Osteocyte (in vitro differentiated cells): Measurements from ENCODE around the gene SLC35F3. TPM values are rescaled to one million over a fixed set of nuclear protein-coding genes. Genes with fewer than 3 reads are reported as not detected.

Source experiments
- DNase-seq: peaks from one replicate; pipeline ENCODE4 v3.0.0; 2021; ENCODE audit warnings: mixed read lengths; ENCODE audit not compliant: unreplicated experiment; ENCODE audit errors: extremely low spot score
- H3K27ac Mint-ChIP-seq: one replicate; pipeline ENCODE4 v1.8.0; 2021; ENCODE audit warnings: mild to moderate bottlenecking, mixed read lengths; ENCODE audit not compliant: unreplicated experiment
- H3K27me3 Mint-ChIP-seq: one replicate; pipeline ENCODE4 v1.8.0; 2021; ENCODE audit warnings: mixed read lengths; ENCODE audit not compliant: unreplicated experiment
- H3K36me3 Mint-ChIP-seq: one replicate; pipeline ENCODE4 v1.8.0; 2021; ENCODE audit warnings: mixed read lengths; ENCODE audit not compliant: unreplicated experiment
- H3K4me1 Mint-ChIP-seq: one replicate; pipeline ENCODE4 v1.8.0; 2021; ENCODE audit warnings: mixed read lengths; ENCODE audit not compliant: unreplicated experiment
- H3K4me3 Mint-ChIP-seq: one replicate; pipeline ENCODE4 v1.8.0; 2021; ENCODE audit warnings: mild to moderate bottlenecking, moderate library complexity, mixed read lengths; ENCODE audit not compliant: unreplicated experiment
- H3K9me3 Mint-ChIP-seq: one replicate; pipeline ENCODE4 v1.8.0; 2021; ENCODE audit warnings: mixed read lengths; ENCODE audit not compliant: unreplicated experiment
- CTCF ChIP-seq: fragments of 200-600 bp; sonication (generic); IDR thresholded peaks from 2 replicates; pipeline ENCODE4 v1.5.0; 2021; ENCODE audit warnings: antibody characterized with exemption, mild to moderate bottlenecking, moderate library complexity
- total RNA-seq: library from RNA; stranded (reverse); gene quantifications from 2 replicates; pipeline ENCODE4 v1.2.1, GENCODE V29; 2021

Gene SLC35F3
- total RNA-seq, 1 donor from 2014 or later: not detected

- Mint-ChIP-seq H3K27ac (no peak overlapping the region), H3K27me3 (no peaks in the 10 kb centered on the region), H3K9me3 (peaks cover 32% of the 10 kb centered on the region), H3K4me1 (no peaks in the 10 kb centered on the region), H3K4me3 (no peak overlapping the region), H3K36me3 (no peaks in the 10 kb centered on the region)
- DNase-seq: no peak
- no peak for TF ChIP-seq CTCF
Observed at GRCh38 chr1:233865902-233866301, 38.6 kb upstream of the SLC35F3 start.

- Mint-ChIP-seq H3K9me3 (peaks cover 32% of the 10 kb centered on the region), H3K27me3 (no peaks in the 10 kb centered on the region), H3K4me3 (no peak overlapping the region), H3K36me3 (no peaks in the 10 kb centered on the region), H3K27ac (no peak overlapping the region), H3K4me1 (no peaks in the 10 kb centered on the region)
- TF ChIP-seq CTCF: no peak
- DNase-seq: no peak
Observed at GRCh38 chr1:233867028-233867427, 37.4 kb upstream of the SLC35F3 start.

GRCh38 chr1:233868461-233868860 is 36.0 kb upstream of the SLC35F3 start:
- no peak overlapping the region for H3K4me3 Mint-ChIP-seq
- H3K4me1 Mint-ChIP-seq: no peaks in the 10 kb centered on the region
- no peaks in the 10 kb centered on the region for H3K36me3 Mint-ChIP-seq
- no peak overlapping the region for H3K27ac Mint-ChIP-seq
- H3K27me3 Mint-ChIP-seq: no peaks in the 10 kb centered on the region
- DNase-seq: no peak
- H3K9me3 Mint-ChIP-seq: peaks cover 39% of the 10 kb centered on the region
- TF ChIP-seq CTCF: no peak

- no peak for DNase-seq
- Mint-ChIP-seq H3K4me3 (no peak overlapping the region), H3K27ac (no peak overlapping the region), H3K27me3 (no peaks in the 10 kb centered on the region), H3K4me1 (no peaks in the 10 kb centered on the region), H3K36me3 (no peaks in the 10 kb centered on the region), H3K9me3 (peaks cover 42% of the 10 kb centered on the region)
- no peak for TF ChIP-seq CTCF
Observed at GRCh38 chr1:233869680-233870079, 34.8 kb upstream of the SLC35F3 start.

GRCh38 chr1:233873666-233874065 is 30.8 kb upstream of the SLC35F3 start:
- H3K36me3 Mint-ChIP-seq: no peaks in the 10 kb centered on the region
- H3K27me3 Mint-ChIP-seq: no peaks in the 10 kb centered on the region
- TF ChIP-seq CTCF: no peak
- no peak overlapping the region for H3K27ac Mint-ChIP-seq
- H3K4me3 Mint-ChIP-seq: no peak overlapping the region
- H3K4me1 Mint-ChIP-seq: no peaks in the 10 kb centered on the region
- DNase-seq: no peak
- H3K9me3 Mint-ChIP-seq: peaks cover 16% of the 10 kb centered on the region
